Gastroesophageal sphincter (tissue), 4 donors: ENCODE results near the gene UTP25. TPM values are rescaled to one million over a fixed set of nuclear protein-coding genes. Genes with fewer than 3 reads are reported as not detected.

Experiments
- ATAC-seq: fragments of 150-250 bp; one replicate; pipeline ENCODE4 v1.9.1; 2016; ENCODE audit warnings: mild to moderate bottlenecking, moderate library complexity
- H3K27ac ChIP-seq, 4 donors: fragments of 200-600 bp; sonication (generic) in 3 of 4; 1 replicate in 3 of 4; 2 replicates in 1 of 4; pipeline ENCODE4 v1.5.1; 2016 to 2019
- H3K27me3 ChIP-seq: fragments of 200-600 bp; sonication (generic); one replicate; pipeline ENCODE4 v1.5.1; 2019
- H3K36me3 ChIP-seq, 2 donors: fragments of 200-600 bp; sonication (generic); one replicate each; pipeline ENCODE4 v1.5.1; 2019; ENCODE audit warnings: control low read depth in 1 of 2
- H3K4me1 ChIP-seq, 3 donors: fragments of 200-600 bp; sonication (generic); 1 replicate in 2 of 3; 2 replicates in 1 of 3; pipeline ENCODE4 v1.5.1; 2016 to 2019; ENCODE audit warnings: control low read depth in 2 of 3
- H3K4me3 ChIP-seq, 2 donors: fragments of 200-600 bp; sonication (generic); one replicate each; pipeline ENCODE4 v1.5.1; 2019; ENCODE audit warnings: mild to moderate bottlenecking in 1 of 2, moderate library complexity in 1 of 2
- H3K9me3 ChIP-seq, 3 donors: fragments of 200-600 bp; sonication (generic); one replicate each; pipeline ENCODE4 v1.5.1; 2017 to 2019; ENCODE audit warnings: control low read depth in 2 of 3
- CTCF ChIP-seq, 4 experiments: fragments of 200-600 bp in 2 of 4; fragments of 450-650 bp in 2 of 4; sonication (generic) in 1 of 4; IDR thresholded peaks; one replicate each; pipeline ENCODE4 v1.5.1; 2017 to 2019; ENCODE audit warnings: antibody characterized with exemption in 4 of 4, mild to moderate bottlenecking in 2 of 4, moderate library complexity in 2 of 4
- EP300 ChIP-seq: sonication (generic); formaldehyde crosslinking; IDR thresholded peaks from one replicate; pipeline ENCODE4 v1.6.1; 2017; ENCODE audit warnings: antibody characterized with exemption, mild to moderate bottlenecking
- POLR2A ChIP-seq, 2 donors: fragments of 450-650 bp; IDR thresholded peaks; one replicate each; pipeline ENCODE4 v1.6.1; 2017; ENCODE audit warnings: antibody characterized with exemption in 2 of 2, mild to moderate bottlenecking in 2 of 2, moderate library complexity in 1 of 2
- POLR2AphosphoS5 ChIP-seq: sonication (generic); formaldehyde crosslinking; IDR thresholded peaks from one replicate; pipeline ENCODE4 v1.6.1; 2017; ENCODE audit warnings: antibody characterized with exemption
- WGBS, 2 donors: methylation state at CpG; one replicate each; pipeline ENCODE4 v1.1.5; 2018; ENCODE audit warnings: low coverage in 1 of 2; 5-methylcytosine and 5-hydroxymethylcytosine counted together
- total RNA-seq, 4 donors: library from RNA; depleted of rRNA; stranded (reverse); fragments of >200 nt; gene quantifications; one replicate each; pipeline ENCODE4 v1.1.0, GENCODE V29; 2016

The UTP25 gene
- total RNA-seq, 4 donors from 2014 or later = 4.5 to 8.7 (median 8.0) TPM

GRCh38 chr1:209802117-209802779, 25.5 kb upstream of the UTP25 start:
- peaks cover 0 to 26% (median 0%) of the 10 kb centered on the region in 3 donors for H3K4me1 ChIP-seq
- no peaks in the 10 kb centered on the region for H3K27me3 ChIP-seq
- peak; percentile 17 for ATAC-seq
- TF ChIP-seq CTCF (IDR thresholded peaks at IDR 0.05) (no peak), EP300 (no peak), POLR2AphosphoS5 (no peak), POLR2A (IDR thresholded peaks at IDR 0.05) (no peak)
- H3K36me3 ChIP-seq = no peaks in the 10 kb centered on the region
- H3K9me3 ChIP-seq = no peaks in the 10 kb centered on the region
- H3K4me3 ChIP-seq = no peak overlapping the region
- 69 to 96% methylated on average over 4 of the region's 4 CpGs for WGBS, 2 donors
- no peak overlapping the region for H3K27ac ChIP-seq

- H3K27ac ChIP-seq = no peak overlapping the region
- WGBS, 2 donors = 85 to 95% methylated on average over 3 to 4 of the region's 4 CpGs
- ATAC-seq = no peak
Observed at GRCh38 chr1:209802780-209803152, 25.0 kb upstream of the UTP25 start.

GRCh38 chr1:209803568-209803967, 24.2 kb upstream of the UTP25 start:
- H3K27ac ChIP-seq = no peak overlapping the region
- no peaks in the 10 kb centered on the region for H3K9me3 ChIP-seq
- TF ChIP-seq POLR2AphosphoS5 = no peak
- no peak for TF ChIP-seq POLR2A (IDR thresholded peaks at IDR 0.05)
- no peak for TF ChIP-seq EP300
- TF ChIP-seq CTCF (IDR thresholded peaks at IDR 0.05) = no peak
- H3K4me1 ChIP-seq = peaks cover 0 to 26% (median 0%) of the 10 kb centered on the region in 3 donors
- WGBS, 2 donors = 57 to 60% methylated on average over 1 of the region's 1 CpG
- no peak for ATAC-seq
- no peaks in the 10 kb centered on the region for H3K27me3 ChIP-seq
- H3K4me3 ChIP-seq = no peak overlapping the region
- no peaks in the 10 kb centered on the region for H3K36me3 ChIP-seq

More at GRCh38 chr1:209802780-209803152, 25.0 kb upstream of the UTP25 start:
- no peaks in the 10 kb centered on the region for H3K36me3 ChIP-seq
- H3K27me3 ChIP-seq = no peaks in the 10 kb centered on the region
- TF ChIP-seq EP300 = no peak
- no peak for TF ChIP-seq POLR2A (IDR thresholded peaks at IDR 0.05)
- no peak for TF ChIP-seq CTCF (IDR thresholded peaks at IDR 0.05)
- TF ChIP-seq POLR2AphosphoS5 = no peak
- H3K4me1 ChIP-seq = peaks cover 0 to 26% (median 0%) of the 10 kb centered on the region in 3 donors
- no peaks in the 10 kb centered on the region for H3K9me3 ChIP-seq
- H3K4me3 ChIP-seq = no peak overlapping the region

- TF ChIP-seq EP300 (no peak), POLR2AphosphoS5 (no peak), CTCF (IDR thresholded peaks at IDR 0.05) (no peak), POLR2A (IDR thresholded peaks at IDR 0.05) (no peak)
- H3K9me3 ChIP-seq = no peaks in the 10 kb centered on the region
- ATAC-seq = no peak
- peaks cover 0 to 26% (median 0%) of the 10 kb centered on the region in 3 donors for H3K4me1 ChIP-seq
- no peaks in the 10 kb centered on the region for H3K36me3 ChIP-seq
- peak overlapping the region in 1 of 2 donors; percentile 50 for H3K4me3 ChIP-seq
- WGBS, 2 donors = no CpG with 5 or more reads among the region's 19 CpGs
- H3K27me3 ChIP-seq = no peaks in the 10 kb centered on the region
- H3K27ac ChIP-seq = peak overlapping the region in 1 of 4 donors; percentile 29
Observed at GRCh38 chr1:209805341-209805781, 22.4 kb upstream of the UTP25 start.
